ENCODE results near the gene HTT.

DNA sequence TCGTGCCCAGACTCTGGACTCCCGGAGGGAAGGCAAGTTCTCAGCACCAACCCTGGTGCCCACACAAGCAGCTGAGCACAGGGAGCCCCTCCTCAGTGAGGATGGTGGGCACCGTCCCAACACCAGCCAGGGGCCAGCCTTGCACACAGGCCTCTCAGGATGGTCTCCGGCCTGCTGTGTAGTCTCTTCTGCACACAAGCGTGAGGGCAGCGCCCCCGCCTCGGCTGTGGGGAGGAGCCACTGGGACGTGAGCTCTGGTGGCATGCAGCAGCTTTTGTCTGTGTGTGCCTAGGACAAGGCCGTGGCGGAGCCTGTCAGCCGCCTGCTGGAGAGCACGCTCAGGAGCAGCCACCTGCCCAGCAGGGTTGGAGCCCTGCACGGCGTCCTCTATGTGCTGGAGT, 158.4 kb downstream of the HTT start:
- TF ChIP-seq, protein P1, sequence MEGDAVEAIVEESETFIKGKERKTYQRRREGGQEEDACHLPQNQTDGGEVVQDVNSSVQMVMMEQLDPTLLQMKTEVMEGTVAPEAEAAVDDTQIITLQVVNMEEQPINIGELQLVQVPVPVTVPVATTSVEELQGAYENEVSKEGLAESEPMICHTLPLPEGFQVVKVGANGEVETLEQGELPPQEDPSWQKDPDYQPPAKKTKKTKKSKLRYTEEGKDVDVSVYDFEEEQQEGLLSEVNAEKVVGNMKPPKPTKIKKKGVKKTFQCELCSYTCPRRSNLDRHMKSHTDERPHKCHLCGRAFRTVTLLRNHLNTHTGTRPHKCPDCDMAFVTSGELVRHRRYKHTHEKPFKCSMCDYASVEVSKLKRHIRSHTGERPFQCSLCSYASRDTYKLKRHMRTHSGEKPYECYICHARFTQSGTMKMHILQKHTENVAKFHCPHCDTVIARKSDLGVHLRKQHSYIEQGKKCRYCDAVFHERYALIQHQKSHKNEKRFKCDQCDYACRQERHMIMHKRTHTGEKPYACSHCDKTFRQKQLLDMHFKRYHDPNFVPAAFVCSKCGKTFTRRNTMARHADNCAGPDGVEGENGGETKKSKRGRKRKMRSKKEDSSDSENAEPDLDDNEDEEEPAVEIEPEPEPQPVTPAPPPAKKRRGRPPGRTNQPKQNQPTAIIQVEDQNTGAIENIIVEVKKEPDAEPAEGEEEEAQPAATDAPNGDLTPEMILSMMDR (IDR thresholded peaks at IDR 0.05): no peak
- no peak for TF ChIP-seq POLR2A (IDR thresholded peaks at IDR 0.05)
- no peak for TF ChIP-seq EP300 (IDR thresholded peaks at IDR 0.05)
